Activated gamma-delta T cell (primary cell): ENCODE results near the gene NOL7.

Source experiments
- DNase-seq: peaks from one replicate; lab custom pipeline; 2025; lab: John Stamatoyannopoulos, UW

Gene NOL7

GRCh38 chr6:13597073-13597472 lies 18.1 kb upstream of the NOL7 start:
- DNase-seq: no peak

DNA sequence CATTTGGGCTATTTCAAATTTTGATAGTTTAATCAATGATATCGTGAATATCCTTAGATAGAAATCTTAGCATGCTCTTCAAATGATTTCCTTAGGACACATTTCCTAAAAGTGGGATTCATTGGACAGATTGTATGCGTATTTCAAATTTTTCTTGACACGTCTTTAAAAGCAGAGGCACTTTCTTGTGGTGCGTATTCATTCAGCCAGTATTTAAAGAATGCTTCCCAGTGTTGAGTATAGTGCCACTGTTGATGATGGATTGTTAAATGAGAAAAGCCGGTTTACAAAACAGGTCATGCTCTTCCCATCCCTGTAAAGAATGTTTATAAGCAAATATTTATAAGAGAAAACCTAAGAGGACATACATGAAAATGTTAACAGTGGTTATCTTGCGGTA lies 15.1 kb upstream of the NOL7 start:
- no peak for DNase-seq

DNA sequence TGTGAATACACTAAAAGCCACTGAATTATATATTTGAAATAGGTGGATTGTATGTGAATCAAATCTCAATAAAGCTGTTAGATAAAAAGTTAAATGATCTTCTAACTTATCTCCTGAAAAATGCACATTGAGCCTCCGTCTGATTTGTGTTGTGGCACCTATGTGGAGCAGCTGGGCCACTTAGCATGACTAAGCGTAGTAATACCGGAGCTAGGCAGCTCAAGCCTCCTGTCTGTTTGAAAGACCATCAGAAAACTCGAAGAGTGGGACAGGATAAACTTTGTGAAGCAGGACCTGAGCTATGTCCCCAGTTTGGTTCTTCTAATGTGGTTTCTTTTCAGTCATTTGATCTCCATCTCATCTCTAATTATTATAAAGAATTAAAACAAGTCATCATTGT lies 11.0 kb upstream of the NOL7 start:
- no peak for DNase-seq

DNA sequence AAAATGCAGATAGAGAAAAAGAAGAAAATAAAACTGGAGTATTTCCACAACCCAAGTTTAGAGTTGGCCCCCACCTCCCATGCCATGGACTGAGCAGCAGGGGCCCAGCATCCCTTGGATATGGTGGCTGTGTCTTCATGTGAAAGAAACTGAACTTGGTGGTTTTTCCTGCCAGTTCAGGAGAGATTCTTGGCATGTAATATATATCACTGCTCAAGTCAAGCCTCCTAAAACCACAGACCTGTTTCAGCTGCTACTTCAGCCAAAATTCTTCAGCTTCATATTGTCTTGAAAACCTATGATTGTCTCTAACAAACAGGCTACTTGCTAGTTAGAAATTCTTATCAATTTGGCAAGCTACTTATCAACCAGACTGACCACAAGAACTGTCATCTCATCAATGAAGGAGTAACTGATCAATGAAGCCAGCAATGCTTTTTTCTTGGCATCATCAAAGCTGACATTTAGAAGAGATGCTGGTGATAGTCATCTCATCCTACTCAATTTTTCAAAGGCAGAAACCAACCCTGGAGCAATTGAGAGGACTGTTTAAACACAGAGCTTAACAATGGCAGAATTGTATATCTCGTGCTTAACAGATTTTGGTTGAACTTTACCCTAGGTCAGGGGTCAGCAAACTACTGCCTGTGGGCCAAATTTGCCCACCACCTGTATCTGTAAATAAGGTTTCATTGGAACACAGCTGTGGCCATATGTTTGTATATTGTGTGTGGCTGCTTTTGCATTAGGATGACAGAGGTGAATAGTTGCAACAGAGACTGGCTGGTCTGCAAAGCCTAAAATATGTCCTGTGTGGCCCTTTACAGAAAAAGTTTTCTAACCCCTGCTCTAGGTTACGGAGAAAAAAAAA lies 10.4 kb upstream of the NOL7 start:
- DNase-seq: no peak

GRCh38 chr6:13605634-13606033 lies 9.5 kb upstream of the NOL7 start:
- DNase-seq: no peak

DNA sequence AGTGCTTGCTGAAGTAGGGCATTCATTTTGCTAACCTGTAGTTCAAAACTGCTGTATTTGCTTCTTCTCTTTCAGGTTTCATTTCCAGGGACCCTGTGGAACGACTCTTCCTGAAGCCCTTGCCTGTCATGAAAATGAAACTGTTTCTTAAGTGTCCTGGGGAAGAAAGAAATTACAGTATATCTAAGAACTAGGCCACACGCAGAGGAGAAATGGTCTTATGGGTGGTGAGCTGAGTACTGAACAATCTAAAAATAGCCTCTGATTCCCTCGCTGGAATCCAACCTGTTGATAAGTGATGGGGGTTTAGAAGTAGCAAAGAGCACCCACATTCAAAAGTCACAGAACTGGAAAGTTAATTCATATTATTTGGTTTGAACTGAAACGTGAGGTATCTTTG lies 3.4 kb upstream of the NOL7 start:
- DNase-seq: no peak

GRCh38 chr6:13613029-13613594 lies 2.0 kb upstream of the NOL7 start:
- no peak for DNase-seq

DNA sequence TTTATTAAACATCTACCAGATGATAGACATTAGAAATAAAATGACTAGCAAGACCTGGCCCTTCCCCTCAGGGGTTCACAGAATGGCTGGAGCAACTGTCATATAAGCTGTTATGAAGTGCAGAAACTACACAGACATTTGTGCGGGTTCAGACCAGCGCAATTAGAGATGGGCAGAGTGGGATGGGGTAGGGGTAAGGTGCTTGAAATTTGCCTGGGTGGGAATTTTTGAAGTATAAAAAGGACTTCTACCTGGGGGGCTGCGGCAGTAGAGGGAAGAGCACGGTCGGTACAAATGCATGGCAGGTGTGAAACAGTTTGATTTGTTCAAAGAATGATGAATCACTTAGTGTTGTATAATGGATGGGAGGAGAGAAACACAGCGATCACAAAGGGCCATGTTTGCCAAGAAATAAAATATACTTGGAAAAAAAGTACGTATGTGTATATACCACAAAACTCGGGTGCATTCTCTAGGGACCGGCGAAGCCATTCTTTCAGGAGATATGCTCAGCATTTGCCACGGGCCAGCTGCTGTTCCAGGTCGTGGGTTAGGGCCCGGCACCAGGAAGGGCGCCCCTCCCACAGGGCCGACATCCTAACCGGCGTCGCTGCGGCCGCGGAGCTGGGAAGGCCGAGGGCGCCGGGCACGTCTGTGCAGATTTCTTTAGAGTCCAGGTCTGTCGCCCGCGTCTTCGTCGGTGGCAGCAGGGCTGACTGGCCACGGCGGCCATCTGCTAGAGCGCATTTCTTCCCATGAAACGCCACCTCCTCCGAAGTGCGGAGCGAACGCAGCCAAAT lies 809 bp upstream of the NOL7 start:
- DNase-seq: peak; percentile 20

- DNase-seq: peak; percentile 22
Measured at GRCh38 chr6:13615792-13616120, 621 bp downstream of the NOL7 start.

DNA sequence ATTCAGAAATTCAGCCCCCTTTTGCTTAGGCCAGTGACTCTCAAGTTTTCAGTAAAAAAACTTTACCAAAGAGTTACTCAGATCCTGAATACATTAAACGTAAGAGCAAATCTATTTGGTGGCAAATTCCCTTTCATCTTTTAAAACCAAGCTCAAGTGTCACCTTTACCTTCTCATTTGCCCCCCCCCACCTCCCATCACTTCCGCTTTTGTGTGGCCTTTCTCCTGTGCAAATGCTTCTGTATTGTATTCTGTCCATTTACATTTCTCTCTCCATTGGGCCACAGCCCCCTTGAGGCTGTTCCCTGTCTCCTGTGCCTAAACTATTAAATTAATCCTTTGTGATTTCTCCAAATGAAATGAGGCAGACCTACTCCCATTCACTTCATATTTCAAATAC lies 1.9 kb downstream of the NOL7 start:
- no peak for DNase-seq

DNA sequence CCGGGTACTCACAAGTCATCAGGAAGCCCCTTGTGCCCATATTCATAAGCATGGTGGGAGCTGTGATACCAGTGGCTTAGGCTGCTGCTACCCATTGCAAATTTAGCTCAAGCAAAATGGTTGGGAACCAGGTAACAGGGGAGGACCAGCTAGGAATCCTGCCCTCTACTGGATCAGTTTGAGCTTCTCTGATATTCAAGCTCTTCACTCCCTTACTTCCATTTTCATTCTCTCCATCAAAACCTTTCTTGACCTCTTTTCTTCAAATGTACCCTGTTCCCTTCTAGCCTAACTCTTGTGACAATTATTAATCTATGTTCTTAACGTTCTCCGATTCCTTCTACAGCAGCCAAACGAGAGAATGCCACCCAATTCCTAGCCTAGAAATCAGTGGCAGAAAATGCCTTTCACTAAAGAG lies 9.7 kb downstream of the NOL7 start:
- DNase-seq: no peak

DNA sequence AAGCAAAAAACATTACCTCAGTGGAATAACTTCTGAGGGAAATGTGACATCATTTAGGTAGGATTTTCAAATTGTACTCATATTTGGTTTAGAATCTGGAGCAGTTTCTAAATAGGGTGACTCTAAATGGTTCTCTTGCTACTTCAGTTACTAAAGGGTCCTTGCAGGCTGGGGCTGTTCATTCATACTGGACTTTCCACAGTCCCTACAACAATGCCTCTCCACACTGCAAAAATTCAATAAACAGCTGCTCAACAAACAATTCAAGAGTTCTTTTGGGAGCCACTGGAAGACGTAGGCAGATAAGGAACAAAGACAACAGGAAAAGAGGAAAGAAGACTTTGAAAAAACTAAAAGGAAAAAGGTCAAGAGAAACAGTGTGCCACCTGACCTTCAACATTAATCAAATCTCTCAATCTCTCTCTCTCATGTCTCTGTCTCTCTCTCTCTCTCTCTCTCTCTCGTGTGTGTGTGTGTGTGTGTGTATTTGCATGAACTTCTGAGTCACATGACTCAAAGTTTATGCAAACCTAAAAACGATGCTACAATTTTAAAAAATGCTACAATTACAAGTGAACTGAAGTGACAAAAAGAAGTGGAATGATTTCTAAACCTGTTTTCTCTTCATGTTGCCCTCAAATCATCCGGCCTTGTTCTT lies 14.5 kb downstream of the NOL7 start:
- no peak for DNase-seq

- no peak for DNase-seq
Measured at GRCh38 chr6:13630499-13630898, 15.4 kb downstream of the NOL7 start.

GRCh38 chr6:13633343-13633742 lies 18.2 kb downstream of the NOL7 start:
- no peak for DNase-seq

GRCh38 chr6:13635948-13636658 lies 21.0 kb downstream of the NOL7 start:
- DNase-seq: no peak

DNA sequence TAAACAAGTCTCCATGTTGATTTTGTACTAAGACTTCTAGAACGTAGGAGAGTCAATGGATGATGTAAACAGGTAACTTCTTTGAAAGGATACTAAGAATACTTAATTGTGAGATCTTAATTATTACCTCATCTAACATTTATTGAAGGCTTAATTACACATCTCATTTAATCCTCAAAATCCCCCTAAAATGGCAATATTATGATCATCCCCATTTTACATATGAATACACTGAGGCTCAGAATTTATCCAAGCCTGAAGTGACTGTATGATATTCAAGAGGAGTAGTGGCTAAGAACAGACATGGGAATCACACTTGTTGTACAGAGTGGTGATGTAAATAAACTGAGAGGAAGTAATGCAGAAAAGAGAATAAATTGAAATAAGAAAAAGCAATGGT lies 22.9 kb downstream of the NOL7 start:
- no peak for DNase-seq

GRCh38 chr6:13638626-13639025 lies 23.5 kb downstream of the NOL7 start:
- DNase-seq: no peak

GRCh38 chr6:13641315-13641714 lies 26.2 kb downstream of the NOL7 start:
- DNase-seq: no peak

DNA sequence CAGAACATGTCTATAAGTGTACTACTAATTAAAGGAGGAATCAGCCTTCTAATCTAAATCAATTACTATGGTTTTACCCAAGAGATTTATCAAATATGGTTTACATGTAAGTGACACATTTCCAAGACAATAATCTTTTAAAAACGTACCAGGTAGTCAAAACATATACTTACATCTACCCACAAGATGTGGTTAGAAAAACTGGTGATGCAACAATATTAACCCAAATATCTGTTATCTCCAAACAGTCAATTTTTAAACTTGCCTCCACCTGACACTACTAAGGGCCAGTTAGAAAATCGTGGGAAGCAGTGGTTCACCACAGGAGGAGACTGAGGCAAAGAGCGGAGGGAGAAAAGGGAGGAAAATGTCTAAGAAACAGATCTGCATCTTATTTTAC lies 28.0 kb downstream of the NOL7 start:
- DNase-seq: no peak

DNA sequence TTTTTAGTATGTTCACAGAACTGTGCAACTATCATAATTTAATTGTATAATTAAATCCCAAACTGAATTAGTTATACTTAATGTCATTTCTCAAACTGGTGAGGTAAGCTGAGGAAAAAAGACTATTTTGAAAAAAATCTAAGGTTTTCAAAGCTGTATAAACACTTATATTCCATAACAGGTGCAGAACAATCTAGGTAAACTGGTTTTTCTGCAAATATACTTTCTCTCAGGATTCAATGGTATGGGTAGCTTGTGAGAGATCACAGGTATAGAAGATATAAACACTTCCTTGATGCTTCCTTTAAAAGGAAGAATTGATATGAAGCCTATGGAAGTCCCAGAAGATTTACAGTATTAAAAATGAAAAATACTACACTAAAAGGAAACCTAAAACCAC lies 33.7 kb downstream of the NOL7 start:
- DNase-seq: no peak

- DNase-seq: no peak
Measured at GRCh38 chr6:13649393-13649792, 34.3 kb downstream of the NOL7 start.

DNA sequence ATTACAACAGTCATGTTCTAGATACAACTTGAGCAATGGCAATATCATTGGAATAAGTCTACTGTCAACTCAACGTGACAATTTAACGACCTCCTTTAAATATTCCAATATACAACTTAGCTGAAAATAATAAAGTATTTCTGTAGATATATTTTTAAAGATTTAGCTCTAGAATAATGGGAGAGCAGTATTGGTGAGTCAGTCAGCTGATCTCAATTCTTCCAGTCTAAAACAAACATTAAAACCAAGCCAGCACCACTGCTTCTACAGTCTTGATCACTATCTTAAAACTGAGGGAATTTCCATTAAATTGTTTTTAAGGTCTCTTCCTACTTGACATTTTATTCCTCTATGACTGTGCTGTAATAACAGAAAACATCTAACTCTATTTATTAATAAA lies 38.2 kb downstream of the NOL7 start:
- no peak for DNase-seq
